ENCODE results near the gene FRMD4A. TPM values are rescaled to one million over a fixed set of nuclear protein-coding genes. Genes with fewer than 3 reads are reported as not detected.

The FRMD4A gene
- total and polyA plus RNA-seq, 2 experiments from 2014 or later = 5.4 to 10.3 TPM

- H3K9me2 ChIP-seq (replicated peaks; ENCODE audit: insufficient read depth) = no peaks in the 10 kb centered on the region
- no peaks in the 10 kb centered on the region for H3K9me3 ChIP-seq (ENCODE audit: low read depth)
- no peaks in the 10 kb centered on the region for H3K27me3 ChIP-seq
- H4K20me1 ChIP-seq (ENCODE audit: insufficient read depth, poor library complexity, severe bottlenecking) = no peaks in the 10 kb centered on the region
- TF ChIP-seq CTCF (IDR thresholded peaks at IDR 0.05; ENCODE audit: poor library complexity) (no peak), EZH2phosphoT487 (IDR thresholded peaks at IDR 0.05; ENCODE audit: low read depth, severe bottlenecking, unreplicated experiment) (no peak), EZH2 (IDR thresholded peaks at IDR 0.05; ENCODE audit: borderline replicate concordance) (no peak)
- H2AFZ ChIP-seq = no peak overlapping the region
- no peak overlapping the region for H3K4me3 ChIP-seq
- no peaks in the 10 kb centered on the region for H3K79me2 ChIP-seq
- no peak overlapping the region for H3K27ac ChIP-seq
- H3K36me3 ChIP-seq (replicated peaks; ENCODE audit: insufficient read depth, low read depth) = no peaks in the 10 kb centered on the region
- H3K4me1 ChIP-seq (ENCODE audit: insufficient read depth) = peaks cover 4% of the 10 kb centered on the region
- WGBS (ENCODE audit: low lambda C conversion rate, missing lambda C conversion rate) = 98% methylated on average over 56 of the region's 68 CpGs
- no peak for DNase-seq (ENCODE audit: low spot score)
- H3K4me2 ChIP-seq = no peak overlapping the region
Measured at GRCh38 chr10:13656337-13657100, 674.2 kb downstream of the FRMD4A start.

GRCh38 chr10:13654846-13655245 lies 675.9 kb downstream of the FRMD4A start:
- Histone ChIP-seq H3K4me3 (no peak overlapping the region), H3K9me2 (replicated peaks; ENCODE audit: insufficient read depth) (no peaks in the 10 kb centered on the region), H2AFZ (no peak overlapping the region), H3K79me2 (no peaks in the 10 kb centered on the region), H3K27me3 (no peaks in the 10 kb centered on the region), H3K9me3 (ENCODE audit: low read depth) (no peaks in the 10 kb centered on the region), H4K20me1 (ENCODE audit: insufficient read depth, poor library complexity, severe bottlenecking) (no peaks in the 10 kb centered on the region), H3K4me2 (no peak overlapping the region), H3K4me1 (ENCODE audit: insufficient read depth) (peaks cover 4% of the 10 kb centered on the region), H3K36me3 (replicated peaks; ENCODE audit: insufficient read depth, low read depth) (no peaks in the 10 kb centered on the region), H3K27ac (no peak overlapping the region)
- no peak for DNase-seq (ENCODE audit: low spot score)
- no peak for TF ChIP-seq EZH2 (IDR thresholded peaks at IDR 0.05; ENCODE audit: borderline replicate concordance)
- TF ChIP-seq CTCF (IDR thresholded peaks at IDR 0.05; ENCODE audit: poor library complexity) = no peak
- TF ChIP-seq EZH2phosphoT487 (IDR thresholded peaks at IDR 0.05; ENCODE audit: low read depth, severe bottlenecking, unreplicated experiment) = no peak
- WGBS (ENCODE audit: low lambda C conversion rate, missing lambda C conversion rate) = 99% methylated on average over 4 of the region's 4 CpGs

GRCh38 chr10:13654118-13654830 lies 676.5 kb downstream of the FRMD4A start:
- 93% methylated on average over 8 of the region's 8 CpGs for WGBS (ENCODE audit: low lambda C conversion rate, missing lambda C conversion rate)
- Histone ChIP-seq H3K9me2 (replicated peaks; ENCODE audit: insufficient read depth) (no peaks in the 10 kb centered on the region), H3K79me2 (no peaks in the 10 kb centered on the region), H2AFZ (no peak overlapping the region), H3K27me3 (no peaks in the 10 kb centered on the region), H3K4me1 (ENCODE audit: insufficient read depth) (peaks cover under 1% of the 10 kb centered on the region), H4K20me1 (ENCODE audit: insufficient read depth, poor library complexity, severe bottlenecking) (no peaks in the 10 kb centered on the region), H3K36me3 (replicated peaks; ENCODE audit: insufficient read depth, low read depth) (no peaks in the 10 kb centered on the region), H3K4me3 (no peak overlapping the region), H3K27ac (no peak overlapping the region), H3K4me2 (no peak overlapping the region), H3K9me3 (ENCODE audit: low read depth) (no peaks in the 10 kb centered on the region)
- DNase-seq (ENCODE audit: low spot score) = no peak
- no peak for TF ChIP-seq CTCF (IDR thresholded peaks at IDR 0.05; ENCODE audit: poor library complexity)
- TF ChIP-seq EZH2 (IDR thresholded peaks at IDR 0.05; ENCODE audit: borderline replicate concordance) = no peak
- TF ChIP-seq EZH2phosphoT487 (IDR thresholded peaks at IDR 0.05; ENCODE audit: low read depth, severe bottlenecking, unreplicated experiment) = no peak

All from hepatocyte (in vitro differentiated cells).